Activated CD8-positive, alpha-beta memory T cell treated with anti-CD3 and anti-CD28 coated beads, Interleukin-2, amount 50 U/mL, for 4 hours (primary cell): ENCODE data around the gene PRKCE.

Source experiments
- DNase-seq: peaks from one replicate; pipeline ENCODE4 v3.0.0-alpha.2; 2020

The PRKCE gene

GRCh38 chr2:46227674-46228289 is 576.3 kb downstream of the PRKCE start:
- no peak for DNase-seq

DNA sequence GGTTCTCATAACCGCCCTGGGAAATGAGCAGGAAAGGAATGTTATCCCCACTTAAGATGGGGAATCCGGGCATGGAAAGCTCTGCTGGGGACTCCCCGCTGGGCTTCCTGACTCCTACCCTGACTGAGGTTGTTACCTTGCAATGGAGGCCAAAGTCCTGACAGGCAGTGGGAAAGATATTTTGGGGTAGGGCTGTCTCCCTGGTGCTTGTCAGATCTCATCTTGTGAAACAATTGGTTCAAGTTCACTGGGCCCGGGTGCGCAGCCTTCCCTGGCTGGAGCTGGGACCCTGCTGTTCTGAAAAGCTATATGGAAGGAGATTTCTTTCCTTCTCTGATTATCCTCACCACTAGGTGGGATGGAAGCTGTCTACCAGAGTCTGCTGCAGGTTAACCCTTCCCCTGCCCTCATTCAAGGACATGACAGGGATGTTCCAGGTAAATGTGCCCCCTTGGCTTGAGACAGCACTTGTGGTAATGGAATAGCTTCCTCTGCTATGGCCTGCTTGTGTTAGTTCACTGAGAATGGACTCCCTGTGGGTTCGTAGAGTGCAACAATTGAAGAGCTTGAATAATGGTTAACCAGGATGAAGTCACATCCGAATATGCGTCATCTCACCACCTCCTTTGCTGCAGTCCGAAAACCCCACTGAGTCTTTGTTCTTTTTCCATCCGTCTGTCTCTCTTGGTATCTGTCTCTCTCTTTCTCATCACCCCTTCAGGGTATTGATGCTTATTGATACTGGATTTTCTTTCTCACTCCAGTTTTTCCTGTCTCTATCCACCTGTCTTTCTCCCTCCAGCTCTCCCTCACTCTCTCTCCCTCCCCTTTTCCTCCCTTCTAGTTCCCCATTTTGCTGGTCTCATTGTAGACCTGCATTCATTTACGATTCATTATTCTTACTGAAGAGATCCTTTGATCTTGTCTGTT is 577.9 kb downstream of the PRKCE start:
- DNase-seq: no peak

- peak; percentile 28 for DNase-seq
Measured at GRCh38 chr2:46230115-46230571, 578.7 kb downstream of the PRKCE start.

DNA sequence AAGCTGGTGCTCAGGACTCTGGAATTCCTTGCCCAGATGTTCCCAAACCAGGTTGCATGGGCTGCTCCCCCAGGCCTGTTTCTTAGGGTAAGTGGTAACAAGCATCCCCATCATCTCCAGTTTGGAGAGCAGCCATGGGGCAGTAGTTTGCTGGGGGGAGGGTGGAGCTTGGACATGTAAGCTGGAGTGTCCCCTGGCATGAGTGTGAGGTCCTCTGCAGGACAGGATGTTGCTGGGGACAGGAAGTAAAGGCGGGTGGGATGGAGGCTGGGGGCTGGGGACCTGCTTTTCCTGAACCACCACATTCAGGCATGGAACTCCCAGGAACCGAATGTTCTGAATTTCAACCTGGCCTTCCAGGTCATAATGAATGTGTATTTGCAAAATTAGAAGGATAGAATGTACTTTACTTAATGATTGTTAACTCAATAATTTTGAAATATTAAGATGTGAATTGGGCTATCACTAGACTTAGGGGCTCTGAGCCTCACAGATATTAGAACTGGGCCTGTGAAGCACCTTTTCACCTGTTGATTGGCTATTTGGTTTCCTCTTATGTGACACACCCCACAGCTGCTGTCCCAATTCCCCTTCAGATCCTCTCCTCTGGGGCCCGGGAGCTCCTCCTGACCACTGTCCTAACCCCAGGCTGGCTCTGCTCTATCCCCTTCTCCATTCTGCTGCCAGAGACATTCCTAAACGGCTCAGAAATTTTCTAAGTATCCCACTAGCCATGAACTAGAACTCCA is 579.4 kb downstream of the PRKCE start:
- no peak for DNase-seq

DNA sequence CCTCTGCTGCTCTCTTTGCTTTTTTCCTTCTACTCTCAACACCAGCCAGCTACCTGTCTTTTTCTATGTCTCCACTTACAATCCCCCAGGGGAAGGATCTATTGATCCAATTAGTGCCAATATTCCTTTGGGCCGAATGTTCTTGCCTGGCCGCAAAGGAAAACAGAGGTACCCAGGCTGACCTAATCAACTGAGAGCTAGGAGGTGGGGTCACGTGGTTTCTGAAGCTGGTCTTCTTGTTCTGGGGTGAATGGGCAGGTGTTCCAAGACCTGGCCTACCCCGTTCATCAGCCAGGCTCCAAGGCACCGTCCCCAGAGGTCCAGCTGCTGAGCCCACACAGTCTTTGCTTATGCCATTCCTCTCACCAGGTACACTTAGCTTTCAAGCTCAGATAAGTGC is 580.2 kb downstream of the PRKCE start:
- DNase-seq: no peak

DNA sequence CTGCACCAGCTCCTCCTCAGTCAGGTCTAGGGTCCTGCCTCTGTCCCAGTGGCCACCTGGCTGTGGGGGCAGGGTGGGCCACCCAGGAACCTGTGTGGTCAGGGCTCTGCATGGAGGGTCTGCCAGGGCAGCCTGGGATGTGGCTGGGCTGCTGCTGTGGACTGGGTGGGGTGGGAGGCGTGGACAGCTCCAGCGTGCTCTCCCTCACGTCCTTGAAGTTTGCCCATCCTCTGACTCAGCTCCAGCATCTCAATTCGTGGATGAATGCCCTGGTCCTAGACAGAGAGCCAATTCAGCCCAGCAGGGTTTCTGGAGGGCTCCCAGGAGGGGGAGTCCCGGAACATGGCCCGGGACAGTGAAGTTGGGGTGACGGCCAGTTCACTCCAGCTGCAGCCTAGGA is 581.4 kb downstream of the PRKCE start:
- DNase-seq: no peak

GRCh38 chr2:46236006-46236875 is 584.8 kb downstream of the PRKCE start:
- DNase-seq: no peak

DNA sequence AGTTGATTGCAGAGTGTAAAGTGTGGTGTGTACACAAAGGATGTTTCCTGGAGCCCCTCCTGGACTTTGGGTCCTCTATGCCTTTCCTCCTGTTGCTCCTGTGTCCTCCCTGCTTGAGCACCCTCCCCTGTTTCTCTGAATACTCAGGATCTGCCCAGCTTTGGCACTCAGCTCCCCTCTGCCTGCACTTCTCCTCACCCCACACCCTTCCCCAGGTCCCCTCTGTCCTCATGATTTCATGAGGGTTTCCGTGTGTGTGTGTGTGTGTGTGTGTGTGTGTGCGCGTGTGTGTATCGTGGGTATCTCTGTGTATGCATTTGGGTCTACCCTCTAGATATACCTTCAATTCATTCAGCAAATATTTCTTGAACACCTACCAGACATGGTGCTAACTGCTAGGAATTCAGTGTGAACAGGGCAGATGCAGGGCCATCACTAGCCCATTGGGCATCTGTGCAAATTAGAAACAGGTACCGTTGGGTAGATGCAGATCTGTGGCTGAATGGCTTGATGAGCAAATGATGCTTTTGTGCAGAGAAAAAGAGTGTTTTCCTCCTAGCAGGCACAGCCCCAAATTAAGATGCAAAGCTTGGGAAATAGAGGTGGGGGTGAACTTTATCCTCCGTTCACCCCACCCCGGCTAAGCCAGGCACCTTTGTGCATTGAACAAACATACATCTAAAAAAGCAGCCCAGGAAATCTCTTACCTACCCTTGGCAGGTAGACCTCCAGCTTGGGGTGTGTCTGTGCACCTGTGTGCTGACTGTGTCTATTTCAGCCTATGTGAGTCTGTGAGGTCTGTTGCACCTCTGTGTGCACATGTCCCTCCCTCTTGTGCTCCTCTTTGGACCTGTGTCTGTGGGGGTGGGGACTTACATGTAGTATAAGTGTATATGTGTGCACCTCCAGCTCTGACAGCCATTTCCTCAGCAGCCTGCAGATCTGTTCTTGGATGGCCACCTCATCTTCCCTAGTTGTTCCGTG is 585.7 kb downstream of the PRKCE start:
- DNase-seq: no peak
